Upper lobe of left lung (tissue), 4 donors: ENCODE data around the gene SEZ6L.

Experiments used
- CTCF ChIP-seq, 6 experiments: fragments of 450-650 bp in 4 of 6; fragments of 200-600 bp in 2 of 6; sonication (generic) in 2 of 6; IDR thresholded peaks; one replicate each; pipeline ENCODE4 v1.5.1; 2016 to 2019; ENCODE audit warnings: antibody characterized with exemption in 6 of 6
- POLR2A ChIP-seq, 4 donors: fragments of 450-650 bp; IDR thresholded peaks; one replicate each; pipeline ENCODE4 v1.5.1; 2016 to 2017; ENCODE audit warnings: antibody characterized with exemption in 4 of 4, mild to moderate bottlenecking in 2 of 4

GRCh38 chr22:26385164-26385563 is 215.9 kb downstream of the SEZ6L start:
- TF ChIP-seq POLR2A (IDR thresholded peaks at IDR 0.05) (no peak), CTCF (IDR thresholded peaks at IDR 0.05) (no peak)
